H9 (cell line): Measurements from ENCODE around the gene TBX21. TPM values are rescaled to one million over a fixed set of nuclear protein-coding genes. Genes with fewer than 3 reads are reported as not detected.
A peak's percentile ranks its signal among the peaks of the same experiment; 100 is the strongest.

Experiments
- DNase-seq: peaks from one replicate; pipeline ENCODE4 v3.0.0-alpha.2; 2017
- H2AFZ ChIP-seq: one replicate; pipeline ENCODE4 v1.6.1; 2013; ENCODE audit warnings: mild to moderate bottlenecking, low read length, control low read depth, moderate library complexity
- H2AK5ac ChIP-seq: 2 replicates; pipeline ENCODE4 v1.6.1; 2013; ENCODE audit warnings: low read length, control low read depth, mixed read lengths; ENCODE audit not compliant: insufficient read length
- H2BK120ac ChIP-seq: one replicate; pipeline ENCODE4 v1.6.1; 2013; ENCODE audit warnings: low read depth, mild to moderate bottlenecking, low read length, control low read depth, inconsistent platforms; ENCODE audit not compliant: poor library complexity, severe bottlenecking
- H2BK12ac ChIP-seq: 2 replicates; pipeline ENCODE4 v1.6.1; 2013; ENCODE audit warnings: low read length, control low read depth, mixed read lengths, low read depth; ENCODE audit not compliant: insufficient read length
- H2BK15ac ChIP-seq: 2 replicates; pipeline ENCODE4 v1.6.1; 2013; ENCODE audit warnings: low read depth, low read length, control low read depth
- H2BK20ac ChIP-seq: one replicate; pipeline ENCODE4 v1.6.1; 2013; ENCODE audit warnings: low read depth, mild to moderate bottlenecking, low read length, control low read depth, inconsistent platforms; ENCODE audit not compliant: poor library complexity, severe bottlenecking
- H2BK5ac ChIP-seq: 2 replicates; pipeline ENCODE4 v1.6.1; 2013; ENCODE audit warnings: low read length, control low read depth, mixed read lengths; ENCODE audit not compliant: insufficient read length
- H3K14ac ChIP-seq: 2 replicates; pipeline ENCODE4 v1.6.1; 2013; ENCODE audit warnings: low read length, control low read depth; ENCODE audit not compliant: insufficient read depth
- H3K18ac ChIP-seq: 2 replicates; pipeline ENCODE4 v1.6.1; 2013; ENCODE audit warnings: low read depth, mild to moderate bottlenecking, mixed read lengths, low read length, control low read depth; ENCODE audit not compliant: insufficient read length
- H3K23ac ChIP-seq: 2 replicates; pipeline ENCODE4 v1.6.1; 2013; ENCODE audit warnings: low read length, control low read depth, mixed read lengths, low read depth; ENCODE audit not compliant: insufficient read length
- H3K23me2 ChIP-seq: 2 replicates; pipeline ENCODE4 v1.6.1; 2013; ENCODE audit warnings: low read depth, mild to moderate bottlenecking, mixed read lengths, low read length, control low read depth; ENCODE audit not compliant: insufficient read length, poor library complexity, severe bottlenecking
- H3K27ac ChIP-seq: 2 replicates; pipeline ENCODE4 v1.5.1; 2013; ENCODE audit warnings: low read length, control low read depth, mixed read lengths, low read depth; ENCODE audit not compliant: insufficient read length
- H3K27me3 ChIP-seq: 2 replicates; pipeline ENCODE4 v1.6.1; 2013; ENCODE audit warnings: low read length, control low read depth, inconsistent platforms; ENCODE audit not compliant: insufficient read depth
- H3K4ac ChIP-seq: 2 replicates; pipeline ENCODE4 v1.6.1; 2013; ENCODE audit warnings: low read depth, mild to moderate bottlenecking, control low read depth, inconsistent platforms, low read length, moderate library complexity
- H3K4me1 ChIP-seq: 2 replicates; pipeline ENCODE4 v1.6.1; 2013; ENCODE audit warnings: low read length, control low read depth, inconsistent platforms; ENCODE audit not compliant: insufficient read depth
- H3K4me2 ChIP-seq: 2 replicates; pipeline ENCODE4 v1.6.1; 2013; ENCODE audit warnings: low read length, control low read depth, mixed read lengths; ENCODE audit not compliant: insufficient read length, insufficient read depth
- H3K56ac ChIP-seq: 2 replicates; pipeline ENCODE4 v1.6.1; 2013; ENCODE audit warnings: low read depth, mild to moderate bottlenecking, mixed read lengths, low read length, control low read depth; ENCODE audit not compliant: insufficient read length
- H3K79me1 ChIP-seq: 2 replicates; pipeline ENCODE4 v1.6.1; 2013; ENCODE audit warnings: low read depth, mild to moderate bottlenecking, moderate library complexity, low read length, control low read depth, inconsistent platforms; ENCODE audit not compliant: insufficient read depth, poor library complexity, severe bottlenecking
- H3K79me2 ChIP-seq: 2 replicates; pipeline ENCODE4 v1.6.1; 2013; ENCODE audit warnings: low read length, control low read depth, inconsistent platforms; ENCODE audit not compliant: insufficient read depth
- H3K9ac ChIP-seq: 2 replicates; pipeline ENCODE4 v1.6.1; 2013; ENCODE audit warnings: low read length, control low read depth, mixed read lengths; ENCODE audit not compliant: insufficient read length; ENCODE audit errors: extremely low read depth
- H3K9me3 ChIP-seq: one replicate; pipeline ENCODE4 v1.6.1; 2013; ENCODE audit warnings: low read depth, low read length, inconsistent platforms; ENCODE audit not compliant: control insufficient read depth
- H3T11ph ChIP-seq: one replicate; pipeline ENCODE4 v1.6.1; 2013; ENCODE audit warnings: mild to moderate bottlenecking, low read length, control low read depth, inconsistent platforms
- H4K20me1 ChIP-seq: one replicate; pipeline ENCODE4 v1.6.1; 2013; ENCODE audit not compliant: control insufficient read depth, insufficient read length, insufficient read depth
- H4K5ac ChIP-seq: 2 replicates; pipeline ENCODE4 v1.6.1; 2013; ENCODE audit warnings: low read depth, mild to moderate bottlenecking, mixed read lengths, low read length, control low read depth; ENCODE audit not compliant: insufficient read length
- H4K8ac ChIP-seq: replicated peaks from 2 replicates; pipeline ENCODE4 v1.6.1; 2013; ENCODE audit warnings: low read length, control low read depth, mixed read lengths, low read depth; ENCODE audit not compliant: insufficient read length
- H4K91ac ChIP-seq: 2 replicates; pipeline ENCODE4 v1.6.1; 2013; ENCODE audit warnings: low read depth, mild to moderate bottlenecking, moderate library complexity, mixed read lengths, low read length, control low read depth; ENCODE audit not compliant: insufficient read length
- H3K27ac Mint-ChIP-seq, 3 experiments: 2 replicates in 2 of 3; 3 replicates in 1 of 3; pipeline ENCODE4 v1.8.0; 2020 to 2021; ENCODE audit warnings: mixed read lengths in 3 of 3, mild to moderate bottlenecking in 1 of 3, moderate library complexity in 1 of 3
- H3K27me3 Mint-ChIP-seq: 2 replicates; pipeline ENCODE4 v1.8.0; 2021; ENCODE audit warnings: low read depth, mild to moderate bottlenecking, moderate library complexity, mixed read lengths
- H3K36me3 Mint-ChIP-seq, 3 experiments: 2 replicates in 2 of 3; 3 replicates in 1 of 3; pipeline ENCODE4 v1.8.0; 2020 to 2021; ENCODE audit warnings: low read depth in 3 of 3, mixed read lengths in 3 of 3; ENCODE audit not compliant: insufficient read depth in 1 of 3
- H3K4me1 Mint-ChIP-seq, 2 experiments: 2 replicates each; pipeline ENCODE4 v1.8.0; 2020; ENCODE audit warnings: mixed read lengths in 2 of 2
- H3K4me3 Mint-ChIP-seq, 2 experiments: 2 replicates in 1 of 2; 3 replicates in 1 of 2; pipeline ENCODE4 v1.8.0; 2020 to 2021; ENCODE audit warnings: mild to moderate bottlenecking in 2 of 2, mixed read lengths in 2 of 2, moderate library complexity in 1 of 2
- H3K9me3 Mint-ChIP-seq, 2 experiments: 2 replicates in 1 of 2; 3 replicates in 1 of 2; pipeline ENCODE4 v1.8.0; 2020; ENCODE audit warnings: mild to moderate bottlenecking in 2 of 2, mixed read lengths in 2 of 2, moderate library complexity in 1 of 2
- WGBS: extraction: QIAGEN DNeasy Blood & Tissue Kit; methylation state at CpG from one replicate; pipeline ENCODE4 v1.1.7; 2013; ENCODE audit warnings: missing lambda C conversion rate, low lambda C conversion rate, mixed read lengths; ENCODE audit not compliant: insufficient read length; ENCODE audit errors: extremely low coverage; 5-methylcytosine and 5-hydroxymethylcytosine counted together
- total RNA-seq: library from RNA; stranded (reverse); gene quantifications from 2 replicates; pipeline ENCODE4 v1.2.1, GENCODE V29; 2021
- TF ChIP-seq, protein P1 (sequence below): fragments of 200-600 bp; sonication (generic); conservative IDR thresholded peaks from 3 replicates; pipeline ENCODE4 v1.8.0; 2021; ENCODE audit warnings: antibody characterized with exemption, mild to moderate bottlenecking

TBX21 gene
- total RNA-seq, 1 experiment from 2014 or later: not detected

DNA sequence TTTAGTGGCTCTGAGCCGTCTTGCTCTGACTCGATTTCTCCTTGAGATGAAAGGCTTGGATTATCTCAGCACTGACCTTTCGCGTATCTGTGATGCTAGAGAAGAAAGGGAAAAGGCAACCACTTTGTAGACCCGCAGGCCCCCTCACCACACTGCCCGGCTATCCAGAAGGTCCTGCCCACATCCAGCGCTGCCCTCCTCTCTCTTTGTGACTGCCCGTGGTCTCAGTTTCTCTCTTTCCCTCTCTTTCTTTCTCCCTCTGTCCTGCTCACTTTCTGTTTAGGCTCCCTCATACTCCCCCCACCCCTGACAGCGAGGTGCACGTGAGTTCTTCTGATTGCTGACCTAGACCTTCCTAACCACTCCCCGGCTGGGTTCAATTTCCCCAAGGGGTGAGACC, 12.8 kb upstream of the TBX21 start:
- Histone ChIP-seq H3K9me3 (no peaks in the 10 kb centered on the region), H4K5ac (no peak overlapping the region), H3K79me2 (no peaks in the 10 kb centered on the region), H4K20me1 (no peaks in the 10 kb centered on the region), H4K8ac (no peak overlapping the region), H3K23ac (no peak overlapping the region), H3K23me2 (peaks cover 3% of the 10 kb centered on the region), H2BK120ac (no peak overlapping the region), H3K18ac (no peak overlapping the region), H3K4me2 (no peak overlapping the region), H2BK5ac (no peak overlapping the region), H3K4me1 (no peaks in the 10 kb centered on the region), H3T11ph (no peak overlapping the region), H2BK12ac (no peak overlapping the region), H2BK15ac (no peak overlapping the region), H3K79me1 (no peaks in the 10 kb centered on the region), H2AFZ (no peak overlapping the region), H2BK20ac (no peak overlapping the region), H4K91ac (no peak overlapping the region), H3K9ac (no peak overlapping the region), H3K56ac (no peak overlapping the region), H3K27me3 (peaks cover 2% of the 10 kb centered on the region; the same call in 1 of the 2 replicates), H3K14ac (no peak overlapping the region), H3K4ac (no peak overlapping the region), H3K27ac (no peak overlapping the region), H2AK5ac (no peak overlapping the region)
- TF ChIP-seq, protein P1, sequence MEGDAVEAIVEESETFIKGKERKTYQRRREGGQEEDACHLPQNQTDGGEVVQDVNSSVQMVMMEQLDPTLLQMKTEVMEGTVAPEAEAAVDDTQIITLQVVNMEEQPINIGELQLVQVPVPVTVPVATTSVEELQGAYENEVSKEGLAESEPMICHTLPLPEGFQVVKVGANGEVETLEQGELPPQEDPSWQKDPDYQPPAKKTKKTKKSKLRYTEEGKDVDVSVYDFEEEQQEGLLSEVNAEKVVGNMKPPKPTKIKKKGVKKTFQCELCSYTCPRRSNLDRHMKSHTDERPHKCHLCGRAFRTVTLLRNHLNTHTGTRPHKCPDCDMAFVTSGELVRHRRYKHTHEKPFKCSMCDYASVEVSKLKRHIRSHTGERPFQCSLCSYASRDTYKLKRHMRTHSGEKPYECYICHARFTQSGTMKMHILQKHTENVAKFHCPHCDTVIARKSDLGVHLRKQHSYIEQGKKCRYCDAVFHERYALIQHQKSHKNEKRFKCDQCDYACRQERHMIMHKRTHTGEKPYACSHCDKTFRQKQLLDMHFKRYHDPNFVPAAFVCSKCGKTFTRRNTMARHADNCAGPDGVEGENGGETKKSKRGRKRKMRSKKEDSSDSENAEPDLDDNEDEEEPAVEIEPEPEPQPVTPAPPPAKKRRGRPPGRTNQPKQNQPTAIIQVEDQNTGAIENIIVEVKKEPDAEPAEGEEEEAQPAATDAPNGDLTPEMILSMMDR: no peak
- H3K9me3 Mint-ChIP-seq: no peaks in the 10 kb centered on the region
- H3K27ac Mint-ChIP-seq: no peak overlapping the region; a peak in 2 of 7 replicates
- no CpG with 5 or more reads among the region's 11 CpGs for WGBS
- H3K36me3 Mint-ChIP-seq: no peaks in the 10 kb centered on the region
- DNase-seq: no peak
- H3K27me3 Mint-ChIP-seq: peaks cover 74% of the 10 kb centered on the region
- 0 out of 5 replicates have a peak overlapping the region, but pooled peaks of 1 of the 2 experiments have one; percentile 0 for H3K4me3 Mint-ChIP-seq
- H3K4me1 Mint-ChIP-seq: peaks cover 20 to 28% of the 10 kb centered on the region in 2 experiments
